Liver (tissue), 9 donors: ENCODE results near the gene LYSMD2. TPM values are rescaled to one million over a fixed set of nuclear protein-coding genes. Genes with fewer than 3 reads are reported as not detected.
"Not testable (repeated sequence)": the region's sequence is repeated elsewhere in the genome, so short reads cannot be mapped to it uniquely, and the experiment has no call there.

Source experiments
- DNase-seq: peaks from one replicate; pipeline ENCODE4 v3.0.0-alpha.2; 2017; ENCODE audit warnings: low spot score
- H3K27ac ChIP-seq, 2 donors: one replicate each; pipeline ENCODE4 v1.7.0; 2013; ENCODE audit warnings: inconsistent platforms in 2 of 2, low read length in 2 of 2, control low read depth in 1 of 2, low read depth in 1 of 2, mild to moderate bottlenecking in 1 of 2
- H3K27me3 ChIP-seq, 4 donors: one replicate each; pipeline versions ENCODE4 v1.6.1 to v1.7.0; 2013; ENCODE audit warnings: low read length in 3 of 4, inconsistent platforms in 1 of 4, mild to moderate bottlenecking in 1 of 4, moderate library complexity in 1 of 4; ENCODE audit not compliant: control insufficient read depth in 4 of 4, insufficient read depth in 4 of 4
- H3K36me3 ChIP-seq, 4 donors: one replicate each; pipeline versions ENCODE4 v1.6.1 to v1.7.0; 2013; ENCODE audit warnings: low read length in 3 of 4, mild to moderate bottlenecking in 3 of 4, low read depth in 1 of 4, moderate library complexity in 1 of 4; ENCODE audit not compliant: control insufficient read depth in 4 of 4, insufficient read depth in 3 of 4
- H3K4me1 ChIP-seq, 4 donors: one replicate each; pipeline versions ENCODE4 v1.6.1 to v1.7.0; 2013; ENCODE audit warnings: low read length in 3 of 4, mild to moderate bottlenecking in 3 of 4, moderate library complexity in 1 of 4; ENCODE audit not compliant: control insufficient read depth in 4 of 4, insufficient read depth in 4 of 4
- H3K4me3 ChIP-seq, 3 donors: one replicate each; pipeline versions ENCODE4 v1.6.1 to v1.7.0; 2013; ENCODE audit warnings: low read length in 3 of 3, control low read depth in 1 of 3, low read depth in 1 of 3, mild to moderate bottlenecking in 1 of 3
- H3K9ac ChIP-seq, 2 donors: one replicate each; pipeline ENCODE4 v1.7.0; 2013; ENCODE audit warnings: low read length in 2 of 2, mild to moderate bottlenecking in 2 of 2, moderate library complexity in 2 of 2, control low read depth in 1 of 2, low read depth in 1 of 2
- H3K9me3 ChIP-seq, 4 donors: one replicate each; pipeline versions ENCODE4 v1.6.1 to v1.7.0; 2013; ENCODE audit warnings: low read length in 3 of 4; ENCODE audit not compliant: control insufficient read depth in 4 of 4
- ATF3 ChIP-seq: IDR thresholded peaks from 2 replicates; pipeline ENCODE4 v1.6.1; 2016; ENCODE audit warnings: antibody characterized with exemption
- CTCF ChIP-seq: fragments of 150-350 bp; IDR thresholded peaks from 2 replicates; pipeline ENCODE4 v1.5.1; 2017; ENCODE audit warnings: improper control_type of control experiment, low read depth, low read length; ENCODE audit not compliant: missing input control
- EGR1 ChIP-seq, 2 donors: IDR thresholded peaks; 2 replicates each; pipeline ENCODE4 v1.6.1; 2016 to 2018; ENCODE audit warnings: antibody characterized with exemption in 2 of 2, low read depth in 2 of 2
- FOXA1 ChIP-seq: IDR thresholded peaks from 2 replicates; pipeline ENCODE4 v1.6.1; 2016; ENCODE audit warnings: antibody characterized with exemption
- HNF4A ChIP-seq, 2 donors: conservative IDR thresholded peaks; 2 replicates each; pipeline ENCODE4 v1.6.1; 2016; ENCODE audit warnings: antibody characterized with exemption in 2 of 2, mild to moderate bottlenecking in 2 of 2
- HNF4G ChIP-seq: IDR thresholded peaks from 2 replicates; pipeline ENCODE4 v1.6.1; 2016; ENCODE audit warnings: antibody characterized with exemption
- JUND ChIP-seq, 2 donors: IDR thresholded peaks; 2 replicates each; pipeline ENCODE4 v1.6.1; 2016; ENCODE audit warnings: antibody characterized with exemption in 2 of 2
- MAX ChIP-seq: IDR thresholded peaks from 2 replicates; pipeline ENCODE4 v1.6.1; 2016; ENCODE audit warnings: antibody characterized with exemption
- NR2F2 ChIP-seq: IDR thresholded peaks from 2 replicates; pipeline ENCODE4 v1.6.1; 2016; ENCODE audit warnings: antibody characterized with exemption
- RAD21 ChIP-seq, 2 donors: IDR thresholded peaks; 2 replicates each; pipeline ENCODE4 v1.6.1; 2016; ENCODE audit warnings: antibody characterized with exemption in 2 of 2, mild to moderate bottlenecking in 2 of 2
- REST ChIP-seq: IDR thresholded peaks from 2 replicates; pipeline ENCODE4 v1.6.1; 2016; ENCODE audit warnings: antibody characterized with exemption, mild to moderate bottlenecking
- RXRA ChIP-seq, 2 donors: IDR thresholded peaks; 2 replicates each; pipeline ENCODE4 v1.6.1; 2017 to 2018; ENCODE audit warnings: antibody characterized with exemption in 2 of 2, mild to moderate bottlenecking in 1 of 2
- SP1 ChIP-seq: IDR thresholded peaks from 2 replicates; pipeline ENCODE4 v1.6.1; 2018; ENCODE audit warnings: antibody characterized with exemption, mild to moderate bottlenecking
- TAF1 ChIP-seq: conservative IDR thresholded peaks from 2 replicates; pipeline ENCODE4 v1.6.1; 2016; ENCODE audit warnings: antibody characterized with exemption, mild to moderate bottlenecking
- YY1 ChIP-seq: IDR thresholded peaks from 2 replicates; pipeline ENCODE4 v1.6.1; 2016; ENCODE audit warnings: antibody characterized with exemption, mild to moderate bottlenecking
- ZBTB33 ChIP-seq: IDR thresholded peaks from 2 replicates; pipeline ENCODE4 v1.6.1; 2016; ENCODE audit warnings: antibody characterized with exemption
- WGBS: extraction: QIAGEN DNeasy Blood & Tissue Kit; methylation state at CpG from one replicate; pipeline ENCODE4 v1.1.7; 2013; 5-methylcytosine and 5-hydroxymethylcytosine counted together
- polyA plus RNA-seq, 2 donors: library from polyadenylated mRNA; stranded (reverse) in 1 of 2; unstranded in 1 of 2; fragments of 200-250 nt in 1 of 2; fragments of >200 nt in 1 of 2; fragmentation: Nextera tagmentation in 1 of 2; extraction: Ambion mirVana in 1 of 2; gene quantifications; one replicate each; pipeline versions ENCODE4 v1.2.1 to v1.2.3, GENCODE V29; 2013 to 2015
- total RNA-seq, 2 donors: library from RNA; depleted of rRNA; stranded (reverse); fragments of >200 nt; gene quantifications; one replicate each; pipeline ENCODE4 v1.2.3, GENCODE V29; 2014
- donor health status: healthy.
- donor health status: healthy.
- donor health status: healthy.
- donor health status: healthy.
- donor health status: healthy.

Gene LYSMD2
- total RNA-seq (1 to 10 TPM; 5.2 to 5.8 TPM), polyA plus RNA-seq (1 to 10 TPM; 7.1 to 9.4 TPM)

GRCh38 chr15:51737522-51738305 lies at the start of gene LYSMD2:
TSS of gene LYSMD2 (minus strand) at chr15:51737655. CDS start at chr15:51737622, 33 bp downstream.
- H3K4me3 ChIP-seq, result peak within 1 kb of the TSS; percentile 77 to 96 (median 91)
- H3K9me3 ChIP-seq, result no peaks in the 10 kb centered on the region
- no peaks in the 10 kb centered on the region for H3K27me3 ChIP-seq
- peak; percentile 68 for DNase-seq
- H3K9ac ChIP-seq, result peak within 1 kb of the TSS; percentile 79 to 86
- H3K27ac ChIP-seq, result peak within 1 kb of the TSS; percentile 86 to 89
- TF ChIP-seq FOXA1 (no peak), HNF4G (peak; percentile 54), TAF1 (peak; percentile 48), RXRA (IDR thresholded peaks at IDR 0.05) (peak in 1 of 2 donors; percentile 32), ZBTB33 (no peak), EGR1 (IDR thresholded peaks at IDR 0.05; ENCODE audit: low read depth in 2 of 2) (peak in 1 of 2 donors; percentile 51), JUND (IDR thresholded peaks at IDR 0.05) (peak in 1 of 2 donors; percentile 23), YY1 (peak; percentile 44), MAX (peak; percentile 14), SP1 (peak; percentile 42), HNF4A (conservative IDR thresholded peaks at IDR 0.05) (peak; percentile 42 to 76)
- H3K36me3 ChIP-seq, result no peaks in the 10 kb centered on the region
- peaks cover 0 to 24% (median 17%) of the 10 kb centered on the region in 4 donors for H3K4me1 ChIP-seq
- WGBS, result under 1% methylated on average over 67 of the region's 67 CpGs

GRCh38 chr15:51787130-51787529 lies 49.7 kb upstream of the LYSMD2 start:
- H3K9me3 ChIP-seq, H3K4me1 ChIP-seq, DNase-seq, H3K27me3 ChIP-seq, H3K27ac ChIP-seq, H3K4me3 ChIP-seq, H3K9ac ChIP-seq, H3K36me3 ChIP-seq: not testable (repeated sequence)
- 94% methylated on average over 11 of the region's 11 CpGs for WGBS

- Histone ChIP-seq H3K9ac (no peak overlapping the region), H3K9me3 (no peaks in the 10 kb centered on the region), H3K36me3 (no peaks in the 10 kb centered on the region), H3K27me3 (no peaks in the 10 kb centered on the region), H3K4me1 (no peaks in the 10 kb centered on the region), H3K4me3 (no peak overlapping the region), H3K27ac (no peak overlapping the region)
- no peak for DNase-seq
- WGBS, result 96% methylated on average over 3 of the region's 3 CpGs
- no peak for TF ChIP-seq MAX
- no peak for TF ChIP-seq JUND (IDR thresholded peaks at IDR 0.05)
- no peak for TF ChIP-seq NR2F2
- no peak for TF ChIP-seq FOXA1
- no peak for TF ChIP-seq TAF1
- no peak for TF ChIP-seq RAD21 (IDR thresholded peaks at IDR 0.05)
- TF ChIP-seq ATF3, result no peak
- no peak for TF ChIP-seq SP1
- TF ChIP-seq RXRA (IDR thresholded peaks at IDR 0.05), result no peak
- TF ChIP-seq ZBTB33, result no peak
- no peak for TF ChIP-seq REST
- TF ChIP-seq EGR1 (IDR thresholded peaks at IDR 0.05; ENCODE audit: low read depth in 2 of 2), result no peak
- no peak for TF ChIP-seq CTCF
Observed at GRCh38 chr15:51783967-51784366, 46.5 kb upstream of the LYSMD2 start.
